Duodenal mucosa (tissue), 2 donors: ENCODE results near the gene TNNI3K.
"Not testable (repeated sequence)": the region's sequence is repeated elsewhere in the genome, so short reads cannot be mapped to it uniquely, and the experiment has no call there.

ENCODE experiments used
- H3K27ac ChIP-seq: one replicate; pipeline ENCODE4 v1.7.0; 2013; ENCODE audit warnings: low read depth, low read length
- H3K27me3 ChIP-seq, 2 donors: one replicate each; pipeline ENCODE4 v1.7.0; 2013; ENCODE audit warnings: low read length in 2 of 2, control low read depth in 1 of 2; ENCODE audit not compliant: insufficient read depth in 2 of 2, control insufficient read depth in 1 of 2
- H3K36me3 ChIP-seq, 2 donors: one replicate each; pipeline ENCODE4 v1.7.0; 2013; ENCODE audit warnings: low read length in 2 of 2, control low read depth in 1 of 2; ENCODE audit not compliant: insufficient read depth in 2 of 2, control insufficient read depth in 1 of 2
- H3K4me1 ChIP-seq, 2 donors: one replicate each; pipeline ENCODE4 v1.7.0; 2013; ENCODE audit warnings: low read length in 2 of 2, control low read depth in 1 of 2; ENCODE audit not compliant: insufficient read depth in 2 of 2, control insufficient read depth in 1 of 2
- H3K4me3 ChIP-seq, 2 donors: one replicate each; pipeline ENCODE4 v1.7.0; 2013; ENCODE audit warnings: low read length in 2 of 2, low read depth in 1 of 2
- H3K9ac ChIP-seq, 2 donors: one replicate each; pipeline ENCODE4 v1.7.0; 2013; ENCODE audit warnings: low read length in 2 of 2, low read depth in 1 of 2
- H3K9me3 ChIP-seq, 2 donors: one replicate each; pipeline ENCODE4 v1.7.0; 2013; ENCODE audit warnings: low read length in 2 of 2, control low read depth in 1 of 2; ENCODE audit not compliant: control insufficient read depth in 1 of 2

TNNI3K gene

GRCh38 chr1:74236440-74236839 lies 1.3 kb downstream of the TNNI3K start:
- no peaks in the 10 kb centered on the region for H3K36me3 ChIP-seq
- H3K9ac ChIP-seq = no peak overlapping the region
- H3K4me3 ChIP-seq = no peak overlapping the region
- H3K4me1 ChIP-seq = no peaks in the 10 kb centered on the region
- no peak overlapping the region for H3K27ac ChIP-seq
- no peaks in the 10 kb centered on the region for H3K27me3 ChIP-seq
- H3K9me3 ChIP-seq = no peaks in the 10 kb centered on the region

- H3K9me3 ChIP-seq = no peaks in the 10 kb centered on the region
- H3K27me3 ChIP-seq = no peaks in the 10 kb centered on the region
- no peaks in the 10 kb centered on the region for H3K4me1 ChIP-seq
- no peak overlapping the region for H3K4me3 ChIP-seq
- H3K9ac ChIP-seq = no peak overlapping the region
- no peak overlapping the region for H3K27ac ChIP-seq
- no peaks in the 10 kb centered on the region for H3K36me3 ChIP-seq
These were observed 1.8 kb downstream of the TNNI3K start for GRCh38 chr1:74237035-74237434.

GRCh38 chr1:74237787-74238186 lies 2.6 kb downstream of the TNNI3K start:
- Histone ChIP-seq H3K4me3 (no peak overlapping the region), H3K27ac (no peak overlapping the region), H3K4me1 (no peaks in the 10 kb centered on the region), H3K36me3 (no peaks in the 10 kb centered on the region), H3K27me3 (no peaks in the 10 kb centered on the region), H3K9ac (no peak overlapping the region), H3K9me3 (no peaks in the 10 kb centered on the region)

GRCh38 chr1:74245168-74245772 lies 10.1 kb downstream of the TNNI3K start:
- no peaks in the 10 kb centered on the region for H3K4me1 ChIP-seq
- H3K27me3 ChIP-seq = no peaks in the 10 kb centered on the region
- no peaks in the 10 kb centered on the region for H3K36me3 ChIP-seq
- H3K27ac ChIP-seq = no peak overlapping the region
- no peak overlapping the region for H3K4me3 ChIP-seq
- H3K9me3 ChIP-seq = no peaks in the 10 kb centered on the region
- no peak overlapping the region for H3K9ac ChIP-seq

- Histone ChIP-seq H3K9ac (no peak overlapping the region), H3K36me3 (no peaks in the 10 kb centered on the region), H3K27me3 (no peaks in the 10 kb centered on the region), H3K4me3 (no peak overlapping the region), H3K27ac (no peak overlapping the region), H3K9me3 (no peaks in the 10 kb centered on the region), H3K4me1 (no peaks in the 10 kb centered on the region)
These were observed 11.1 kb downstream of the TNNI3K start for GRCh38 chr1:74246315-74246714.

- Histone ChIP-seq H3K36me3 (no peaks in the 10 kb centered on the region), H3K4me1 (no peaks in the 10 kb centered on the region), H3K27ac (no peak overlapping the region), H3K9ac (no peak overlapping the region), H3K27me3 (no peaks in the 10 kb centered on the region), H3K9me3 (no peaks in the 10 kb centered on the region), H3K4me3 (no peak overlapping the region)
These were observed 12.8 kb downstream of the TNNI3K start for GRCh38 chr1:74247881-74248528.

GRCh38 chr1:74253243-74253824 lies 18.1 kb downstream of the TNNI3K start:
- not testable (repeated sequence) for H3K27me3 ChIP-seq, H3K9ac ChIP-seq, H3K9me3 ChIP-seq, H3K4me3 ChIP-seq, H3K27ac ChIP-seq, H3K36me3 ChIP-seq, H3K4me1 ChIP-seq

GRCh38 chr1:74266001-74266400 lies 30.8 kb downstream of the TNNI3K start:
- H3K27ac ChIP-seq = no peak overlapping the region
- H3K9me3 ChIP-seq = no peaks in the 10 kb centered on the region

GRCh38 chr1:74271503-74271902 lies 36.3 kb downstream of the TNNI3K start:
- H3K4me3 ChIP-seq = no peak overlapping the region
- no peaks in the 10 kb centered on the region for H3K36me3 ChIP-seq
- no peaks in the 10 kb centered on the region for H3K27me3 ChIP-seq
- H3K9ac ChIP-seq = no peak overlapping the region
- H3K9me3 ChIP-seq = no peaks in the 10 kb centered on the region
- no peaks in the 10 kb centered on the region for H3K4me1 ChIP-seq
- no peak overlapping the region for H3K27ac ChIP-seq

More at GRCh38 chr1:74266001-74266400, 30.8 kb downstream of the TNNI3K start:
- H3K36me3 ChIP-seq = no peaks in the 10 kb centered on the region
- no peak overlapping the region for H3K4me3 ChIP-seq
- H3K27me3 ChIP-seq = no peaks in the 10 kb centered on the region
- no peaks in the 10 kb centered on the region for H3K4me1 ChIP-seq
- no peak overlapping the region for H3K9ac ChIP-seq

GRCh38 chr1:74280642-74281396 lies 45.6 kb downstream of the TNNI3K start:
- H3K27me3 ChIP-seq = no peaks in the 10 kb centered on the region
- H3K4me1 ChIP-seq = no peaks in the 10 kb centered on the region
- no peak overlapping the region for H3K4me3 ChIP-seq
- H3K9me3 ChIP-seq = no peaks in the 10 kb centered on the region
- no peak overlapping the region for H3K9ac ChIP-seq
- no peak overlapping the region for H3K27ac ChIP-seq
- no peaks in the 10 kb centered on the region for H3K36me3 ChIP-seq
